Neutrophil (primary cell): Measurements from ENCODE around the gene LRIG3.

Experiments used
- H3K27ac ChIP-seq: fragments of 200-600 bp; sonication (generic); 2 replicates; pipeline ENCODE4 v1.5.1; 2016; ENCODE audit warnings: mild to moderate bottlenecking, moderate library complexity
- H3K27me3 ChIP-seq: fragments of 200-600 bp; sonication (generic); 2 replicates; pipeline ENCODE4 v1.6.0; 2016; ENCODE audit warnings: mild to moderate bottlenecking
- H3K36me3 ChIP-seq: fragments of 200-600 bp; sonication (generic); 2 replicates; pipeline ENCODE4 v1.5.1; 2017
- H3K4me1 ChIP-seq, 2 experiments: fragments of 200-600 bp in 1 of 2; sonication (generic) in 1 of 2; 1 replicate in 1 of 2; 2 replicates in 1 of 2; pipeline versions ENCODE4 v1.5.1 to v1.6.1; 2013 to 2016; ENCODE audit warnings: low read depth in 1 of 2, low read length in 1 of 2, mild to moderate bottlenecking in 1 of 2, moderate library complexity in 1 of 2; ENCODE audit not compliant: control insufficient read depth in 1 of 2, insufficient read depth in 1 of 2
- H3K4me3 ChIP-seq, 2 experiments: fragments of 200-600 bp in 1 of 2; sonication (generic) in 1 of 2; 1 replicate in 1 of 2; 2 replicates in 1 of 2; pipeline ENCODE4 v1.5.1; 2013 to 2016; ENCODE audit warnings: low read depth in 1 of 2, low read length in 1 of 2, mild to moderate bottlenecking in 1 of 2, moderate library complexity in 1 of 2
- H3K9me3 ChIP-seq: fragments of 200-600 bp; sonication (generic); 2 replicates; pipeline ENCODE4 v1.5.1; 2016
- CTCF ChIP-seq: fragments of 200-600 bp; sonication (generic); IDR thresholded peaks from 2 replicates; pipeline ENCODE4 v1.5.1; 2016; ENCODE audit warnings: antibody characterized with exemption

The LRIG3 gene

GRCh38 chr12:58922849-58923248, 2.5 kb upstream of the LRIG3 start:
- Histone ChIP-seq H3K36me3 (no peaks in the 10 kb centered on the region), H3K9me3 (no peaks in the 10 kb centered on the region), H3K4me1 (no peaks in the 10 kb centered on the region), H3K27ac (no peak overlapping the region), H3K4me3 (no peak overlapping the region), H3K27me3 (peaks cover 49% of the 10 kb centered on the region)
- no peak for TF ChIP-seq CTCF

- H3K9me3 ChIP-seq = no peaks in the 10 kb centered on the region
- TF ChIP-seq CTCF = no peak
- H3K4me3 ChIP-seq = no peak overlapping the region
- H3K27me3 ChIP-seq = peaks cover 65% of the 10 kb centered on the region
- H3K27ac ChIP-seq = no peak overlapping the region
- no peaks in the 10 kb centered on the region for H3K4me1 ChIP-seq
- H3K36me3 ChIP-seq = no peaks in the 10 kb centered on the region
These were observed 907 bp upstream of the LRIG3 start for GRCh38 chr12:58920961-58921861.

- H3K4me1 ChIP-seq = no peaks in the 10 kb centered on the region
- H3K4me3 ChIP-seq = no peak overlapping the region
- H3K36me3 ChIP-seq = no peaks in the 10 kb centered on the region
- no peak overlapping the region for H3K27ac ChIP-seq
- no peak for TF ChIP-seq CTCF
- H3K27me3 ChIP-seq = peaks cover 65% of the 10 kb centered on the region
- no peaks in the 10 kb centered on the region for H3K9me3 ChIP-seq
These were observed 838 bp downstream of the LRIG3 start for GRCh38 chr12:58919231-58920101.

GRCh38 chr12:58918469-58918844, 1.8 kb downstream of the LRIG3 start:
- no peak for TF ChIP-seq CTCF
- no peaks in the 10 kb centered on the region for H3K36me3 ChIP-seq
- H3K27ac ChIP-seq = no peak overlapping the region
- peaks cover 65% of the 10 kb centered on the region for H3K27me3 ChIP-seq
- H3K4me3 ChIP-seq = no peak overlapping the region
- no peaks in the 10 kb centered on the region for H3K4me1 ChIP-seq
- no peaks in the 10 kb centered on the region for H3K9me3 ChIP-seq

GRCh38 chr12:58917699-58918468, 2.4 kb downstream of the LRIG3 start:
- Histone ChIP-seq H3K4me3 (no peak overlapping the region), H3K36me3 (no peaks in the 10 kb centered on the region), H3K27ac (no peak overlapping the region), H3K9me3 (no peaks in the 10 kb centered on the region), H3K27me3 (peaks cover 65% of the 10 kb centered on the region), H3K4me1 (no peaks in the 10 kb centered on the region)
- no peak for TF ChIP-seq CTCF
